Measurements from ENCODE around the gene CCDC149.
A peak's percentile ranks its signal among the peaks of the same experiment; 100 is the strongest.

Gene CCDC149

GRCh38 chr4:24912252-24913118 is at the start of gene CCDC149:
Gene CCDC149, minus strand, starts transcription at chr4:24913042. Its CDS starts 178 bp downstream, at chr4:24912864.
- H3K4me3 ChIP-seq, result peak within 1 kb of the TSS; percentile 89
- TF ChIP-seq, protein P1, sequence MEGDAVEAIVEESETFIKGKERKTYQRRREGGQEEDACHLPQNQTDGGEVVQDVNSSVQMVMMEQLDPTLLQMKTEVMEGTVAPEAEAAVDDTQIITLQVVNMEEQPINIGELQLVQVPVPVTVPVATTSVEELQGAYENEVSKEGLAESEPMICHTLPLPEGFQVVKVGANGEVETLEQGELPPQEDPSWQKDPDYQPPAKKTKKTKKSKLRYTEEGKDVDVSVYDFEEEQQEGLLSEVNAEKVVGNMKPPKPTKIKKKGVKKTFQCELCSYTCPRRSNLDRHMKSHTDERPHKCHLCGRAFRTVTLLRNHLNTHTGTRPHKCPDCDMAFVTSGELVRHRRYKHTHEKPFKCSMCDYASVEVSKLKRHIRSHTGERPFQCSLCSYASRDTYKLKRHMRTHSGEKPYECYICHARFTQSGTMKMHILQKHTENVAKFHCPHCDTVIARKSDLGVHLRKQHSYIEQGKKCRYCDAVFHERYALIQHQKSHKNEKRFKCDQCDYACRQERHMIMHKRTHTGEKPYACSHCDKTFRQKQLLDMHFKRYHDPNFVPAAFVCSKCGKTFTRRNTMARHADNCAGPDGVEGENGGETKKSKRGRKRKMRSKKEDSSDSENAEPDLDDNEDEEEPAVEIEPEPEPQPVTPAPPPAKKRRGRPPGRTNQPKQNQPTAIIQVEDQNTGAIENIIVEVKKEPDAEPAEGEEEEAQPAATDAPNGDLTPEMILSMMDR (IDR thresholded peaks at IDR 0.05), result no peak
- DNase-seq (ENCODE audit: low spot score), result peak; percentile 75
- peak within 1 kb of the TSS; percentile 93 to 96 for H3K27ac ChIP-seq

- DNase-seq (ENCODE audit: low spot score), result no peak
- TF ChIP-seq, protein P1 (IDR thresholded peaks at IDR 0.05), result no peak
- no peak overlapping the region for H3K27ac ChIP-seq
- no peak overlapping the region for H3K4me3 ChIP-seq
Observed at GRCh38 chr4:24957886-24958285, 45.0 kb upstream of the CCDC149 start.

DNA sequence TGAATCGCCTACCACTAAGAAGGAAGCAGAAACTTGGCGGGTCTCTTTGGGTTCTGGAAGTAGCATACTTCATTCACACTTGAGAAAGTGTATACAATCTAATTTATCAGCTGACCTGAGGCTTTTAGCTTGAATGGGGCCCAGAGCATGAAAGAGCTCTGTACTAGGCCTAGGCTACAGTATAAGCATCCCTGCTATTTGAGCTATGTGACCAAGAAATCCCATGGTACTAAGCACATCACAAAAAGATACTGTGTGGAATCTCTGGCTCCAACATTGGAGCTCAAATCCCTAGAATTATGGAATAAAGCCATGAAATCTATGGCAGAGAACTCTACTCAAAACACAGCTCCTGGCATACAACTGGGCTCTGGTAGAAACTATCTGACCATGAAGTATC is 43.9 kb upstream of the CCDC149 start:
- no peak for DNase-seq (ENCODE audit: low spot score)
- Histone ChIP-seq H3K27ac (no peak overlapping the region), H3K4me3 (no peak overlapping the region)
- TF ChIP-seq, protein P1 (IDR thresholded peaks at IDR 0.05), result no peak

DNA sequence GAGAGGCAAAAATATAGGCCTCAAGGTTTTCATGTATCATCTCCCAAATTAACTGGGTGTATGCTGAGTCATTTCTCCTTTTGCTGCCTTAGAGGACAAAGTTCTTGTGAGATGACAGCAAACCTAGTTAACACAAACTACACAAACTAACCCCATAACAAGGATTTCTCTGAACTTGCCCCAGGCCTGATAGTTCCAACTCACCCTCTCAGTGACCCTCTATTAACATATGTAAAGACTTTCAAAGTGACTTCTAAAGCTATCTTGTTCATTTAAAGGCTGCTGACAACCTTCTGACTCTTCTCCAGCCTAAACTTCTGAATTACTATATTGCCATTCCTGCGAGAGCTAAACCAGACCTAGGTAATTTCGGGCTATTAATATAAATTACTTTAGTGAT is 43.2 kb upstream of the CCDC149 start:
- no peak for DNase-seq (ENCODE audit: low spot score)
- Histone ChIP-seq H3K4me3 (no peak overlapping the region), H3K27ac (no peak overlapping the region)
- TF ChIP-seq, protein P1 (IDR thresholded peaks at IDR 0.05), result no peak

GRCh38 chr4:24952667-24953066 is 39.8 kb upstream of the CCDC149 start:
- Histone ChIP-seq H3K4me3 (no peak overlapping the region), H3K27ac (no peak overlapping the region)
- no peak for DNase-seq (ENCODE audit: low spot score)
- TF ChIP-seq, protein P1 (IDR thresholded peaks at IDR 0.05), result no peak

GRCh38 chr4:24949970-24950369 is 37.1 kb upstream of the CCDC149 start:
- TF ChIP-seq, protein P1 (IDR thresholded peaks at IDR 0.05), result no peak
- no peak overlapping the region for H3K27ac ChIP-seq
- H3K4me3 ChIP-seq, result no peak overlapping the region
- no peak for DNase-seq (ENCODE audit: low spot score)

DNA sequence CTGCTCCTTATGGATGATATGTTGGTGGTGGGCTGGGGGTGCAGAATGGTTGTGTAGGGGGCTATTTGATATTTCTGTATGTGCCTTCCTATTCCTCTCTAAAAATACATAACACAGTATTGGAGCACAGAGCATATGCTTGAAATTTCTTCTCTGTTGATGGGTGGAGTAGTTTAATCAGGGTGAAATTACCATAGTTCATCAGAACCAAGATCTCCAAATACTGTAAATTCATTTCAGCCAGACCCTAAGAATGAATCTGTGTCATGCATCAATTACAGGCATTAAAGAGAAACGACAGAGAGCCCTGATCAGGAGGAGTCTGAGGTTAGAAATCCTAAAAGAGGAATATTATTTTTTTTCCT is 25.1 kb upstream of the CCDC149 start:
- TF ChIP-seq, protein P1 (IDR thresholded peaks at IDR 0.05), result no peak
- Histone ChIP-seq H3K4me3 (no peak overlapping the region), H3K27ac (no peak overlapping the region)
- DNase-seq (ENCODE audit: low spot score), result no peak
